Astrocyte (in vitro differentiated cells and primary cell): Measurements from ENCODE around the gene NACC1. TPM values are rescaled to one million over a fixed set of nuclear protein-coding genes. Genes with fewer than 3 reads are reported as not detected.
"Not testable (repeated sequence)": the region's sequence is repeated elsewhere in the genome, so short reads cannot be mapped to it uniquely, and the experiment has no call there.

Experiments used
- DNase-seq: peaks from one replicate; pipeline ENCODE4 v3.0.0-alpha.2; 2010; ENCODE audit warnings: low read depth
- FAIRE-seq: peaks from 2 replicates; lab custom pipeline; 2011; peaks lifted over from hg19 to GRCh38; lab: Jason Lieb, UNC
- H2AFZ ChIP-seq: 2 replicates; pipeline ENCODE4 v1.6.0; 2012; ENCODE audit warnings: low read depth, low read length, inconsistent platforms
- H3K27ac ChIP-seq: 2 replicates; pipeline ENCODE4 v1.5.1; 2011; ENCODE audit warnings: low read depth, low read length, inconsistent platforms
- H3K27me3 ChIP-seq: 2 replicates; pipeline ENCODE4 v1.6.0; 2011; ENCODE audit warnings: low read length, inconsistent platforms; ENCODE audit not compliant: insufficient read depth
- H3K36me3 ChIP-seq: 2 replicates; pipeline ENCODE4 v1.5.1; 2011; ENCODE audit warnings: low read length, inconsistent platforms; ENCODE audit not compliant: insufficient read depth
- H3K4me1 ChIP-seq: 2 replicates; pipeline ENCODE4 v1.5.1; 2011; ENCODE audit warnings: low read length, inconsistent platforms; ENCODE audit not compliant: insufficient read depth
- H3K4me2 ChIP-seq: 2 replicates; pipeline ENCODE4 v1.6.0; 2012; ENCODE audit warnings: low read length, inconsistent platforms
- H3K4me3 ChIP-seq: 2 replicates; pipeline ENCODE4 v1.5.1; 2011; ENCODE audit warnings: low read depth, mild to moderate bottlenecking, low read length, inconsistent platforms; ENCODE audit not compliant: insufficient read depth
- H3K79me2 ChIP-seq: 2 replicates; pipeline ENCODE4 v1.6.0; 2012; ENCODE audit warnings: mild to moderate bottlenecking, low read length, inconsistent platforms; ENCODE audit not compliant: insufficient read depth
- H3K9ac ChIP-seq: 2 replicates; pipeline ENCODE4 v1.6.0; 2012; ENCODE audit warnings: mild to moderate bottlenecking, low read length, inconsistent platforms
- H3K9me3 ChIP-seq: 2 replicates; pipeline ENCODE4 v1.5.1; 2012; ENCODE audit warnings: low read depth, mild to moderate bottlenecking, low read length, inconsistent platforms; ENCODE audit not compliant: insufficient read depth
- H4K20me1 ChIP-seq: 2 replicates; pipeline ENCODE4 v1.6.0; 2012; ENCODE audit warnings: low read length, inconsistent platforms; ENCODE audit not compliant: insufficient read depth
- H3K27ac Mint-ChIP-seq: one replicate; pipeline ENCODE4 v1.8.0; 2021; ENCODE audit warnings: mild to moderate bottlenecking, mixed read lengths; ENCODE audit not compliant: unreplicated experiment
- H3K27me3 Mint-ChIP-seq: one replicate; pipeline ENCODE4 v1.8.0; 2021; ENCODE audit warnings: low read depth, mixed read lengths; ENCODE audit not compliant: unreplicated experiment
- H3K36me3 Mint-ChIP-seq: one replicate; pipeline ENCODE4 v1.8.0; 2021; ENCODE audit warnings: low read depth, mixed read lengths; ENCODE audit not compliant: unreplicated experiment
- H3K4me1 Mint-ChIP-seq: one replicate; pipeline ENCODE4 v1.8.0; 2021; ENCODE audit warnings: low read depth, mixed read lengths; ENCODE audit not compliant: unreplicated experiment
- H3K4me3 Mint-ChIP-seq: one replicate; pipeline ENCODE4 v1.8.0; 2021; ENCODE audit warnings: mild to moderate bottlenecking, moderate library complexity, mixed read lengths; ENCODE audit not compliant: unreplicated experiment
- H3K9me3 Mint-ChIP-seq: one replicate; pipeline ENCODE4 v1.8.0; 2021; ENCODE audit warnings: mild to moderate bottlenecking, mixed read lengths; ENCODE audit not compliant: unreplicated experiment
- EZH2 ChIP-seq: IDR thresholded peaks from 2 replicates; pipeline ENCODE4 v1.6.1; 2012; ENCODE audit warnings: mild to moderate bottlenecking, low read length, inconsistent platforms; ENCODE audit not compliant: insufficient read depth
- total RNA-seq: library from RNA; stranded (reverse); gene quantifications from 2 replicates; pipeline ENCODE4 v1.2.1, GENCODE V29; 2021
- TF ChIP-seq, protein P1 (sequence below): IDR thresholded peaks from 2 replicates; pipeline ENCODE4 v1.5.1; 2011; ENCODE audit warnings: low read depth, mild to moderate bottlenecking, inconsistent platforms, low read length, moderate library complexity; ENCODE audit not compliant: insufficient read depth

The NACC1 gene
- total RNA-seq, 1 donor from 2014 or later, result 104 TPM

DNA sequence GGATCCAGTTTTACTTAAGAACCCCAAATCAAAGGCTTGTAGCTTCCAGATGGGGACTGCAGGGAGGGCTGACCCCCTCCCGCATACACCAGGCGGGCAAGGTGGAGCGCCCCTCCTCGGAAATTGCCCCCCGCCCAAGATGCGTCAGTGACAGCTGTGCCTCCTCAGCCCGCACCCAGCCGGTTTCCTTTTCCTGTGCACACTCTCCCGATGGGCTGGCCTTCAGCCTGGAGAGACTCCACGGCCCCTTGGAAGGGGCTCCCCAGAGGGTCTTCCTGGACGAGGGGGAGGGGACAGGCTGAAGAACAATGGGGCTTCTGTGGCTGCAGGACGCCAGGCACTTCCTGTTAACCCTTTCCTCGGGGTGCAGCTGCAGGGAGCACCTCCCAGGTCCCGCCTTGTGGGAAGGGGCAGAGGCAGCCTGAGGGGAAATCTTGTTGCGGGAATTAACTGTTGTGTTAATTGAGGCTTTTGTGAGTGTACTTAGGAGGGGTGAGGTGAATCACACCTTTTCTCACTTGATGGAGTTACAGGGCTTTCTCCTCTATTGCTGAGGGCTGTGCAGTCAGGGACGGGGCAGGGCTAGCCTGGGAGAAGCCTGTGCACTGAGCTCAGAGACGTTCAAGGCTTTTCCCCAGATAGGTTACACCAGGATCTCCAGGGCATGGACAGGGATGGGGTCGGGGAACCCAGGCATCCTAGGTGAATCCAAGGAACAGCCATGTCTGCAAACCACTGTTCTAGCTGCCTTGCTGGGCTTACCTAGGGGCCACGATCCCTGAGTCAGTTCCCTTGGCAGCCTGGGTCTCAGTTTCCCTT is 46.5 kb downstream of the NACC1 start:
- Mint-ChIP-seq H3K4me1 (peaks cover 32% of the 10 kb centered on the region), H3K36me3 (no peaks in the 10 kb centered on the region), H3K27me3 (no peaks in the 10 kb centered on the region), H3K4me3 (peak overlapping the region; percentile 69), H3K9me3 (no peaks in the 10 kb centered on the region), H3K27ac (peak overlapping the region; percentile 99)
- no peaks in the 10 kb centered on the region for H3K36me3 ChIP-seq
- peak overlapping the region; percentile 32 for H3K4me3 ChIP-seq
- no peaks in the 10 kb centered on the region for H3K9me3 ChIP-seq
- DNase-seq (no peak), FAIRE-seq (no peak)
- peaks cover 53% of the 10 kb centered on the region for H3K4me1 ChIP-seq
- H3K27me3 ChIP-seq, result no peaks in the 10 kb centered on the region
- H3K4me2 ChIP-seq, result peak overlapping the region; percentile 83
- H3K27ac ChIP-seq, result peak overlapping the region; percentile 90
- peaks cover 2% of the 10 kb centered on the region for H3K79me2 ChIP-seq
- H3K9ac ChIP-seq, result peak overlapping the region; percentile 70
- peak overlapping the region; percentile 72 for H2AFZ ChIP-seq
- H4K20me1 ChIP-seq, result no peaks in the 10 kb centered on the region
- TF ChIP-seq EZH2, result no peak
- TF ChIP-seq, protein P1, sequence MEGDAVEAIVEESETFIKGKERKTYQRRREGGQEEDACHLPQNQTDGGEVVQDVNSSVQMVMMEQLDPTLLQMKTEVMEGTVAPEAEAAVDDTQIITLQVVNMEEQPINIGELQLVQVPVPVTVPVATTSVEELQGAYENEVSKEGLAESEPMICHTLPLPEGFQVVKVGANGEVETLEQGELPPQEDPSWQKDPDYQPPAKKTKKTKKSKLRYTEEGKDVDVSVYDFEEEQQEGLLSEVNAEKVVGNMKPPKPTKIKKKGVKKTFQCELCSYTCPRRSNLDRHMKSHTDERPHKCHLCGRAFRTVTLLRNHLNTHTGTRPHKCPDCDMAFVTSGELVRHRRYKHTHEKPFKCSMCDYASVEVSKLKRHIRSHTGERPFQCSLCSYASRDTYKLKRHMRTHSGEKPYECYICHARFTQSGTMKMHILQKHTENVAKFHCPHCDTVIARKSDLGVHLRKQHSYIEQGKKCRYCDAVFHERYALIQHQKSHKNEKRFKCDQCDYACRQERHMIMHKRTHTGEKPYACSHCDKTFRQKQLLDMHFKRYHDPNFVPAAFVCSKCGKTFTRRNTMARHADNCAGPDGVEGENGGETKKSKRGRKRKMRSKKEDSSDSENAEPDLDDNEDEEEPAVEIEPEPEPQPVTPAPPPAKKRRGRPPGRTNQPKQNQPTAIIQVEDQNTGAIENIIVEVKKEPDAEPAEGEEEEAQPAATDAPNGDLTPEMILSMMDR, result no peak

DNA sequence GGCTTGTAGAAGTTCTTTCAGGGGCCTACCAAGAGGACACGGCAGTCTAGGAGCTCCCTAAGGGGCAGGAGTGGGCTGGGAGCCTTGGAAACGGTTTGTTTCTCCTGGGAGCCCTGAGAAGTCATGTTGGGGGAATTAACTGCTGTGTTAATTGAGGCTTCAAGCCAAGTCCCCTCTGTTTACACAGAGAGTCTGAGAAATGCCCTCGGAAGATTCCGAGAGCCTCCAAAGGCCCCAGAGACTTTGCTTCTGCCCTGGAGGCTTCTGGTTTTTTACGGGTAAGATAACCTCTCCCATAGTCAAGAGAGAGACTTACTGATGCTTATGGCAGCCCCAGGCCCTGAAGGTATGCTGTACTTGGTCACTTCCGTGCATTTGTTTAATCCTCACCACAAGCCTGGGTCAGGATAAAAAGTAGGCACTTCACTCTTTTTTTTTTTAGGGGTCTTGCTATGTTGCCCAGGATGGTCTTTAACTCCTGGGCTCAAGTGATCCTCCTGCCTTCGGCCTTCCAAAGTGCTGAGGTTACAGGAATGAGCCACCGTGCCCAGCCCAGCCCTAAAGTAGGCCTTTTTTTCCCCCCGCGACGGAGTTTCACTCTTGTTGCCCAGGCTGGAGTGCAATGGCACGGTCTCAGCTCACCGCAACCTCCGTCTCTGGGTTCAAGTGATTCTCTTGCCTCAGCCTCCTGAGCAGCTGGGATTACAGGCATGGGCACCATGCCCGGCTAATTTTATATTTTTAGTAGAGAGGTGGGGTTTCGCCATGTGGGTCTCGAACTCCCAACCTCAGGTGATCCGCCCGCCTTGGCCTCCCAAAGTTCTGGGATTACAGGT is 47.3 kb downstream of the NACC1 start:
- H3K36me3 Mint-ChIP-seq, result no peaks in the 10 kb centered on the region
- FAIRE-seq, result no peak
- no peaks in the 10 kb centered on the region for H3K9me3 ChIP-seq
- H3K4me1 ChIP-seq, result peaks cover 60% of the 10 kb centered on the region
- TF ChIP-seq, protein P1, result no peak
- TF ChIP-seq EZH2, result no peak
- peak overlapping the region; percentile 72 for H2AFZ ChIP-seq
- no peak overlapping the region for H3K4me3 ChIP-seq
- H3K27me3 ChIP-seq, result no peaks in the 10 kb centered on the region
- peak overlapping the region; percentile 34 for H3K4me3 Mint-ChIP-seq
- H3K4me2 ChIP-seq, result peak overlapping the region; percentile 83
- H3K9me3 Mint-ChIP-seq, result no peaks in the 10 kb centered on the region
- no peaks in the 10 kb centered on the region for H3K27me3 Mint-ChIP-seq
- H3K27ac ChIP-seq, result peak overlapping the region; percentile 90
- H4K20me1 ChIP-seq, result no peaks in the 10 kb centered on the region
- H3K27ac Mint-ChIP-seq, result peak overlapping the region; percentile 99
- peaks cover 33% of the 10 kb centered on the region for H3K4me1 Mint-ChIP-seq
- H3K36me3 ChIP-seq, result no peaks in the 10 kb centered on the region
- peaks cover 2% of the 10 kb centered on the region for H3K79me2 ChIP-seq
- peak overlapping the region; percentile 70 for H3K9ac ChIP-seq
- no peak for DNase-seq

DNA sequence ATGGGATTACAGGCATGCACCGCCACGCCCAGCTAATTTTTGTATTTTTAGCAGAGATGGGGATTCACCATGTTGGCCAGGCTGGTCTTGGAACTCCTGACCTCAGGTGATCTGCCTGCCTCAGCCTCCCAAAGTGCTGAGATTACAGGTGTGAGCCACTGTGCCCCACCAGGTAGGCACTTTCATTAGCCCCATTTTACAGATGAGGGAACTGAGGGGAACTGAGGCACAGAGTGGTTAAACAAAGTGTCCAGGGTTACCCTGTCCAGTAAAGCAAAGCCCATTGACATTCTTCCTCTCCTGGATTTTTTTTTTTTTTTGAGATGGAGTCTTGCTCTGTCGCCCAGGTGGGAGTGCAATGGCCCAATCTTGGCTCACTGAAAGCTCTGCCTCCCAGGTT is 48.1 kb downstream of the NACC1 start:
- DNase-seq, H3K4me3 ChIP-seq, H3K79me2 ChIP-seq, H3K4me3 Mint-ChIP-seq, H3K27me3 Mint-ChIP-seq, H3K4me2 ChIP-seq, H3K9me3 Mint-ChIP-seq, H3K9ac ChIP-seq, H3K36me3 Mint-ChIP-seq, FAIRE-seq, H3K36me3 ChIP-seq, H3K27ac Mint-ChIP-seq, H4K20me1 ChIP-seq, H3K27me3 ChIP-seq, H2AFZ ChIP-seq, H3K27ac ChIP-seq, H3K9me3 ChIP-seq: not testable (repeated sequence)
- peaks cover 57% of the 10 kb centered on the region for H3K4me1 ChIP-seq
- H3K4me1 Mint-ChIP-seq, result peaks cover 30% of the 10 kb centered on the region
